Ramos (cell line): Measurements from ENCODE around the gene SON.
"Not testable (repeated sequence)": the region's sequence is repeated elsewhere in the genome, so short reads cannot be mapped to it uniquely, and the experiment has no call there.

ENCODE experiments used
- in situ Hi-C: fragments of 300-500 bp; cut with MboI; formaldehyde crosslinking; loops from one replicate; pipeline ENCODE4 v1.14.3; 2022; ENCODE audit warnings: low sequenced_read_pairs; ENCODE audit not compliant: unreplicated experiment

The SON gene

DNA sequence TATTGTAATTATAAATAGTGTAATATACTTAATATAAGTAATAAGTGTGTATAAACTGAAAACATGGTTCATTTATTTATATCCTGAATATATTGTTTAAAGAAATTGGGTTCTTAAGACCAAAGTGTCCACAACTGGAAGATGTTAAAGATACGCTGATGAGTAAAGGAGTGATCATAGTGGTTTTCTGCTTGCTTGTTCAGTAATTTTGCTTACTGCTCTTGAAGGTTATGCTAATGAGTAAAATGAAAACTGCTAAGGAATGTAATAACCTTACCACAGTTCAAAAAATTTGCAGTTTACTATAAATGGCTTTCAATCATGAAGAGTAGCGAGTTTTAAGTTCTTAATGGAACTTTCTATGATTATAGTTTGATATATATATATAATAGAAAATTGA, 23.7 kb downstream of the SON start:
- in situ Hi-C loops: no loop called here

DNA sequence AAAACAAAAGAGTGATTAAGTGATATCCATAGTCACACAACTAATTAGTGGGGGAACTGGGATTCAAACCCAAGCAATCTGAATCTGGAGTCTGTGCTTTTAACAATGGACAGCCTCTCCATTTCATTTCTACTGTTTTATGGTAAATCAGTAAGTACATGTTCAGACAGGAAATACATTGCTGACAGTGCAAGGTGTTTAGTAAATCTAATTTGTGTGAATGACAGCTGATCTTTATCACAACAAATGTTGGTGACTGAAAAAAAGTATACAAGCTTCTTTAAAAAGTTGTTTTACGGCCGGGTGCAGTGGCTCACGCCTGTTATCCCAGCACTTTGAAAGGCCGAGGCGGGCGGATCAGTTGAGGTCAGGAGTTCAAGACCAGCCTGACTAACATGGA, 25.1 kb downstream of the SON start:
- in situ Hi-C loops: no loop called here

DNA sequence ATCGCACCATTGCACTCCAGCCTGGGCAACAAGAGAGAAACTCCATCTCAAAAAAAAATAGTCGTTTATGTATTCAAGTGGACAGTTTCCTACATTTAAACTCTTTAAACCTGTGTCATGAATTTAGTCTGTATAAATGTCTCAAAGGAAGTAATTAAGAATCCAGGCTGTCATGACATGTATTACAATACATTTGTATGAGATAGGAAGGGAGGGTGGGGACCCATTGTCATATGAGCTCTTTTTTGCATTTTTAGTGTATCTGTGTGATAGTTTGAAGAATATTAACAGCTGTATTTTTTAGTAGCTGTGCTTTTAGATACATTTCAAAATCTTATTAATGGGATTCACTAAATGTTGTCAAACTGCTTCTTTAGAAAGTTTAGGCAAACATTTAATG, 25.6 kb downstream of the SON start:
- in situ Hi-C loops: no loop called here

DNA sequence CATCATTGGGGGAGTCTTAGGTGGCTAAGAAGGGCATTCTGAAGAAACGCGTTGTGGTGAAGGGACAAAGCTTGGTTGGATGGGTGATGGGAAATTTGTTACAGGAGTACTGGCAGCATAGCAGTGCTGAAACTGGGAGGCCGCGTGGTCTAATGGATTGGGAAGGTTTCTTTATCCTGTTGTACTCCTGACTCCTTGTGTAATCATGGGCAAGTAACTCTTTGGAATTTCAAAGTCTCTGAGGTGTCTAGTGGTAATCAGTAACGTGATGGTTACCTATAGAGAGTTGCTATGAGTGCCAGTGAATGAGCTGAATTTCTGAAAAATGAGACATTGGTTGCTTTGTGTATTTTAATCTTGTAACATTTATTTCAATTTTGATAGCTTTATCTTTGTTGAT, 27.2 kb downstream of the SON start:
- in situ Hi-C loops: no loop called here

- in situ Hi-C loops: no loop called here
These were observed 29.5 kb downstream of the SON start for GRCh38 chr21:33572350-33572749.

- in situ Hi-C loops: not testable (repeated sequence)
These were observed 33.9 kb downstream of the SON start for GRCh38 chr21:33576741-33577141.

DNA sequence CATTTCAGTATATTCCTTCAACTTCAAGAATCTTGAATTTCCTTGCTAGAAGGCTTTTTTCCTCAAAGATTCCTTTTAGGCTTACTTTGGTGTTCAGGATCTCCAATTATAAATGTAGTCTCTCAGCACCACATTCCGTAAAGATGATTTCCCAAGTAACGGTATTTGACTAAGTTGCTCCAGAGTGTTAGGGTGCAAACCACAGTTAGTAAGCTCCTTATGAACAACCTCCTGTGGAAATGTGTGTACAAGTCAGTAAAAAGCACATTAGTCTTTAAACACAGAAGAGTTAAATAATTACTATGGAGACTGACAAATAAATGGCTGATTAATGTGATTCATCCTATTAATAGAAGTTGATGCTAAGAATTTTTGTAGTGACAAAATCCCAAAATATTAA, 35.4 kb downstream of the SON start:
- in situ Hi-C loops: no loop called here

DNA sequence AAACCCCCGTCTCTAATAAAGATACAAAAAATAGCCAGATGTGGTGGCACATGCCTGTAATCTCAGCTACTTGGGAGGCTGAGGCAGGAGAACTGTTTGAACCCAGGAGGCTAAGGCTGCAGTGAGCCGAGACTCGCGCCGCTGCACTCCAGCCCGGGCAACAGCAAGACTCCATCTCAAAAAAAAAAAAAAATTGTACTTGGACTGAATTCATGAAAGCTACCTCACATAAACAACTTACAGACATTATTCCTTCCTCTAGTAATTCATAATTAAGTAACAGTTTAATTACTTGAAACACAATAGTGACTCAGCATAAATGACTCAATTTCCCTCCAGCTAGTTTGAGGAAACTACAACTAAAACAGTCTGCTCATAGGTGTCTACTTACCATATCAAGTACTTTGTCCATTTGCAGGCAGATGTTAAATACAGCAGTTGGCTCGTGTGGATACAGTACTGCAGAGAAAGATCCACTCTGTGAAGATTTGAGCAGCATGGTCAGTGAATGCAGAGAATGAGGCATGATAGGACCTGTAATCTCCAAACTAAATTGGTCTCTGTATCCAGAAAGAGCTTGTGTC, 36.2 kb downstream of the SON start:
- in situ Hi-C loops: no loop called here

DNA sequence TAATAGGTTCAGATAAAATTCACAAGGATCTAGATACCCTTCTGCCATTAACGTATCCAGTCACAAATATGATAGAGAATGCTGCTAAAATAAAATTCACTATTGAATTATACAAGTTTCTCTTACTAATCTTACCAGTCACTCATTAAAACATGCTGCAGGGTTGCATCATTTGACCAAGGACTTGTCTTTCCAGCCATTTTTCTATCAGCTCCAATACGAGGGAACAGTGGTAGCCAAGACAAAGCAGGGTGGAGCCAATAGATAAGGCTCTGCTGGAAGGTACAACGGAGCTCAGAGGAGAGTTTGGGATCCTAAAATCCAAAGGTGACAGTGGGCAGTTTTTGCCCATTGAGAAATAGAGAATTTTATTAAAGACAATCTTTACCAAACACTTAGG, 41.6 kb downstream of the SON start:
- in situ Hi-C loops: no loop called here

DNA sequence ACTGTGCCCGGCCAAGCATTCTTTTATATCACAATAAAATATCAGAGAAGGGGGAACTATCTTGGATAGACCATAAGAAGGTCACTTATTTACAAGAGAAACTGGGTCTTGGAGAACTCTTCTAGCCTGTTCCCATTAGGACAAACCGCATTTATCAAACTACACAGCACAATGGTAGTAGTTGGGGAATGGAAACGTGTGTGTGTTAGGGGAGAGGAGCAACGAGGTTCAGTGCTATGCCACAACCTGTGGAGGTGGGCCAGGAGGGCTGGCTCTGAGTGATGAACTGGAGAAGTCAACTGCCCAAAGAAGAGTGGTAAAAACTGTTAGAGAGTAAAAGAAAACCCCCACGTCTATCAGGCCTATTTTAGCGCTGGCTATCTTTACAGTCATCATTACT, 44.1 kb downstream of the SON start:
- in situ Hi-C loops: no loop called here

- in situ Hi-C loops: no loop called here
These were observed 45.1 kb downstream of the SON start for GRCh38 chr21:33587792-33588484.

DNA sequence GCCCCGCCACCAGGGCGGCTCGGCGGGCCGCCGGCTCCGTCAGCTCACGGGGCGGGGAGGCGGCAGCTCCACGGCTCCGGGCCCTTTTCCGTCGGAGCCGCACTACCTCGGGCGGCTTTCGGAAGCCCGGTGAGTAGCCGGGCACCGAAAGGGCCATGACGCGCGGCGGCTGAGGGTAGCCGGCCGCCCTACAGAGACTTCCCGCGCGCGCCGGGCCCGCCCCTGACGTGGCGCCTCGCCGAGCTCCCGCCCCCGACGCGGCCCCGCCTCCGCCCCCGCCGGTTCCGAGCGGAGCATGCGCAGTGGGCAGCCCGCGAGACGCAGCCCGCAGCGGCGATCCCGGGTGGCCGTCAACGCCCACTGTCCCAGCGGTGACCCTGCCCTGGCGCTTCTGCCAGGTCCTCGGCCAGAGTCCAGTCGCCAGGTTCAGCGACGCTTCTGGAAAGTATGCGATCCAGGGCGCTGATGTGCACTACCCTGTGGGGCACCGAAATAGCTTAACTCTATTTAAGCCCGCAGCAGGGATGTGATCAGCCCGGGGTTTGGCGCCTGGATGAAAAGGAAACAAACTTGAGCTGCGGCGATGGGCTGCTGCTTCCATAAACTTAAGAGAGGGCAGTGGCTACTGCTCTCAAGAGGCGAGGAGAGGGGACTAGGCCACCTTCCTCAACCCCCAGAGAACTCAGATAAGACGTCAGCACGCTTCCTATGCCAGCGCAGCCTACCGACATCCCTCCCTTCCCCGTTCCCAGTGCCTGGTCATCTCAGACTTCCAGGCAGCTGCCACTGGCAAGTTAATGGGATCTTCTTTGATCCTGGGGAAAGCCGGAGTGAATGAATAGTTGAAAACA, 45.9 kb downstream of the SON start, which contains the start of gene DONSON:
DONSON (minus strand) TSS at position 200 of the 851 bp plus-strand sequence; CDS start at position 157, 43 bp downstream.
- in situ Hi-C loops: no loop called here

DNA sequence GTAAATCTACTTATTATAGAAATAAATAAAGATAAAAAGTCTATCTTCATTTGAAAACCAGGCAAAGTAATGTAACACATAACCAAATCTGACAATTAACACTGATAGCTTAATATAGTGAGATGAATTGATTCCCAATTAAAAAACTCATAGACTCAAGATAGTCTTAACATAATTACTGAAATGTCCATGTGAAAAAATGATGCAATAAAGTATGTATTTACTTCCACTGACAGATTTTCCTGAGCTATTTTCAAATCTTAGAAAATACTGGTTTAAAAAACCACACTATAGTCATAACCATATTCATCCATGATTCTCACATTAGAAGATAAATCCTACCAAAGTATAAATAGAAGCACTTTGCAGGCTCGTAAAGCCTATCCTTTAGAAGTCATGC, 55.2 kb downstream of the SON start:
- in situ Hi-C loops: no loop called here

GRCh38 chr21:33608559-33608958, 65.7 kb downstream of the SON start:
- in situ Hi-C loops: loop anchor here (25.0 kb wide), 1 partner anchor 421 kb away; no protein-coding TSS in a partner anchor

DNA sequence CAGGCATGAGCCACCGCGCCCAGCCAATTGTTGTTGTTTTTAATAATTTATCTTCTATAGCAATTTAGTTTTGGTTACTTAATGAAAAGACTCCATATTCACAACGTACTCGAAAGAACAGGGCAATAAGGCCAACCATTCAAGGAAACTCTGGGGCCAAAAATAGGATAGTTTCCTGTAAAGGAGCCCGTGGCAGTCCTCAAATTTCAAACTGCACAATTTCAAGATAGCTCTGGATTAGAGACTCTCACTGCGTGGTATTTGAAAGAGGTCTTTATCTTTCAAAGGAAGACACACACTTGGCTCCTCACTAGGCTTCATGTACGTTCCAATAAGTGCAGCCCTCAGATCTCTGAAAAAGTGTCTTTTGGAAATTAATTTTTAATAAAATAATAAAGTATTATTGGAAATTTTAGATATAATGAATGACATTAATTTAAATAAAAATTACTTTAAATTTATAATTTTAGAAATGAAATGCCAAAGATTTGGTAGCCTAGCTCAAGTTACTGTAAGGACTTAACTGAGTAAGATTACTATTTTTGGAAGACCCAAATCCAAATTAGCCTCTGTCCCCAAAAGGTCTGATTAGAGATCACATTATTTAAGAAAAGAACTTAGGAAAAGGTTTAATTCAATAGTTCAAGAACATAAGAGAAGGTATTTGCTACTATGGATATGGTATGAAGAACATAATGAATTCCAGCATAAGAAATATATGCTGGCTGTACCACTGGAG, 68.3 kb downstream of the SON start:
- in situ Hi-C loops: loop anchor here (25.0 kb wide), 1 partner anchor 424 kb away; no protein-coding TSS in a partner anchor

DNA sequence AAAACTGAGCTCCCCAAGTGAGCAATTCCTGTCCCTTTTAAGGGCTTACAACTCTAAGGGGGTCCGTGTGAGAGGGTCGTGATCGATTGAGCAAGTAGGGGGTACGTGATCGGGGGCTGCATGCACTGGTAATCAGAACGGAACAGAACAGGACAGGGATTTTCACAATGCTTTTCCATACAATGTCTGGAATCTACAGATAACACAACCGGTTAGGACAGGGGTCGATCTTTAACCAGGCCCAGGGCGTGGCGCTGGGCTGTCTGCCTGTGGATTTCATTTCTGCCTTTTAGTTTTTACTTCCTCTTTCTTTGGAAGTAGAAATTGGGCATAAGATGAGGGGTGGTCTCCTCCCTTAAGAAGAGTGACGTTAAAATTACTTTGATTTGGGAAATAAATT, 74.7 kb downstream of the SON start:
- in situ Hi-C loops: loop anchor here (25.0 kb wide), 1 partner anchor 430 kb away; no protein-coding TSS in a partner anchor

GRCh38 chr21:33618407-33618806, 75.6 kb downstream of the SON start:
- in situ Hi-C loops: loop anchor here (25.0 kb wide), 1 partner anchor 431 kb away; no protein-coding TSS in a partner anchor

- in situ Hi-C loops: loop anchor here (25.0 kb wide), 1 partner anchor 432 kb away; no protein-coding TSS in a partner anchor
These were observed 76.9 kb downstream of the SON start for GRCh38 chr21:33619726-33620125.

- in situ Hi-C loops: loop anchor here (25.0 kb wide), 1 partner anchor 435 kb away; no protein-coding TSS in a partner anchor
These were observed 79.4 kb downstream of the SON start for GRCh38 chr21:33622253-33622652.

DNA sequence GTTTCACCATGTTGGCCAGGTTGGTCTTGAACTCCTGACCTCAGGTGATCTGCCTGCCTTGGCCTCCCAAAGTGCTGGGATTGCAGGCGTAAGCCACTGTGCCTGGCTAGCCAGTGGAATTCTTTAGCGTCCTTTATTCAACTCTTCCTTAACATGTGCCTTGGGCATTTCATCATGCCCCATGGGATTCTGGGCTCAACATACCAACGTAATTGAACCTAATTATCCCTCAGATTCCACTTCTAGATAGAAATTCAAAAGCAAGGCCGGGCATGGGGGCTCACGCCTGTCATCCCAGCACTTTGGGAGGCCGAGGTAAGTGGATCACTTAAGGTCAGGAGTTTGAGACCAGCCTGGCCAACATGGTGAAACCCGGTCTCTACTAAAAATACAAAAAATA, 83.3 kb downstream of the SON start:
- in situ Hi-C loops: not testable (repeated sequence)
